OCI-LY7 (cell line): ENCODE data around the gene MTFMT.

ENCODE experiments used
- EZH2phosphoT487 ChIP-seq: fragments of 200-600 bp; sonication (generic); IDR thresholded peaks from 2 replicates; pipeline ENCODE4 v1.6.1; 2018; ENCODE audit warnings: low read depth, borderline replicate concordance, mild to moderate bottlenecking, mixed run types, antibody characterized with exemption, low read length, moderate library complexity, mixed read lengths
- TF ChIP-seq, protein P1 (sequence below): fragments of 200-600 bp; sonication (generic); conservative IDR thresholded peaks from 2 replicates; pipeline ENCODE4 v1.5.1; 2014; ENCODE audit warnings: mild to moderate bottlenecking, antibody characterized with exemption, low read length, moderate library complexity, mixed read lengths

GRCh38 chr15:65050270-65050669, 20.8 kb upstream of the MTFMT start:
- TF ChIP-seq, protein P1, sequence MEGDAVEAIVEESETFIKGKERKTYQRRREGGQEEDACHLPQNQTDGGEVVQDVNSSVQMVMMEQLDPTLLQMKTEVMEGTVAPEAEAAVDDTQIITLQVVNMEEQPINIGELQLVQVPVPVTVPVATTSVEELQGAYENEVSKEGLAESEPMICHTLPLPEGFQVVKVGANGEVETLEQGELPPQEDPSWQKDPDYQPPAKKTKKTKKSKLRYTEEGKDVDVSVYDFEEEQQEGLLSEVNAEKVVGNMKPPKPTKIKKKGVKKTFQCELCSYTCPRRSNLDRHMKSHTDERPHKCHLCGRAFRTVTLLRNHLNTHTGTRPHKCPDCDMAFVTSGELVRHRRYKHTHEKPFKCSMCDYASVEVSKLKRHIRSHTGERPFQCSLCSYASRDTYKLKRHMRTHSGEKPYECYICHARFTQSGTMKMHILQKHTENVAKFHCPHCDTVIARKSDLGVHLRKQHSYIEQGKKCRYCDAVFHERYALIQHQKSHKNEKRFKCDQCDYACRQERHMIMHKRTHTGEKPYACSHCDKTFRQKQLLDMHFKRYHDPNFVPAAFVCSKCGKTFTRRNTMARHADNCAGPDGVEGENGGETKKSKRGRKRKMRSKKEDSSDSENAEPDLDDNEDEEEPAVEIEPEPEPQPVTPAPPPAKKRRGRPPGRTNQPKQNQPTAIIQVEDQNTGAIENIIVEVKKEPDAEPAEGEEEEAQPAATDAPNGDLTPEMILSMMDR: no peak
- no peak for TF ChIP-seq EZH2phosphoT487
